ENCODE measurements around the gene HSP90AA1. TPM values are rescaled to one million over a fixed set of nuclear protein-coding genes. Genes with fewer than 3 reads are reported as not detected.
"Not testable (repeated sequence)": the region's sequence is repeated elsewhere in the genome, so short reads cannot be mapped to it uniquely, and the experiment has no call there.

Gene HSP90AA1
- total and polyA plus RNA-seq, 2 donors (not counting 1 experiment from before 2014, with no cell fraction given): 342 to 493 TPM

GRCh38 chr14:102117852-102118251 is 31.0 kb upstream of the HSP90AA1 start:
- DNase-seq (ENCODE audit: low read depth in 2 of 2): no peak
- Histone ChIP-seq H3K27ac (ENCODE audit: insufficient read depth, low read length) (no peak overlapping the region), H3K27me3 (ENCODE audit: control insufficient read depth, insufficient read depth, low read length) (no peaks in the 10 kb centered on the region), H3K9me3 (ENCODE audit: control insufficient read depth, insufficient read depth, low read depth, low read length) (no peaks in the 10 kb centered on the region), H2AFZ (ENCODE audit: low read length) (no peak overlapping the region), H3K79me2 (ENCODE audit: control insufficient read depth, insufficient read depth, low read length) (no peaks in the 10 kb centered on the region), H4K20me1 (ENCODE audit: control insufficient read depth, extremely low read depth, insufficient read depth, low read length) (no peaks in the 10 kb centered on the region), H3K36me3 (ENCODE audit: control insufficient read depth, insufficient read depth, low read length) (no peaks in the 10 kb centered on the region), H3K4me2 (ENCODE audit: extremely low read depth, insufficient read depth, low read length) (no peak overlapping the region), H3K4me3 (replicated peaks in 1 of 4; ENCODE audit: control extremely low read depth in 1 of 4, insufficient read depth in 1 of 4, low read depth in 3 of 4, low read length in 4 of 4) (no peak overlapping the region), H3K4me1 (ENCODE audit: control insufficient read depth, extremely low read depth, insufficient read depth, low read length) (no peaks in the 10 kb centered on the region), H3K9ac (ENCODE audit: insufficient read depth, low read length) (no peak overlapping the region)
- TF ChIP-seq CTCF (conservative IDR thresholded peaks at IDR 0.05 in 1 of 2, IDR thresholded peaks at IDR 0.05 in 1 of 2; ENCODE audit: low read depth in 1 of 2, low read length in 2 of 2) (no peak), EZH2 (IDR thresholded peaks at IDR 0.05; ENCODE audit: low read length, missing control alignments) (no peak)

GRCh38 chr14:102116361-102117180 is 29.7 kb upstream of the HSP90AA1 start:
- Histone ChIP-seq H3K9me3 (ENCODE audit: control insufficient read depth, insufficient read depth, low read depth, low read length) (no peaks in the 10 kb centered on the region), H2AFZ (ENCODE audit: low read length) (no peak overlapping the region), H3K9ac (ENCODE audit: insufficient read depth, low read length) (no peak overlapping the region), H3K36me3 (ENCODE audit: control insufficient read depth, insufficient read depth, low read length) (no peaks in the 10 kb centered on the region), H3K27ac (ENCODE audit: insufficient read depth, low read length) (no peak overlapping the region), H3K79me2 (ENCODE audit: control insufficient read depth, insufficient read depth, low read length) (no peaks in the 10 kb centered on the region), H3K27me3 (ENCODE audit: control insufficient read depth, insufficient read depth, low read length) (no peaks in the 10 kb centered on the region), H3K4me3 (replicated peaks in 1 of 4; ENCODE audit: control extremely low read depth in 1 of 4, insufficient read depth in 1 of 4, low read depth in 3 of 4, low read length in 4 of 4) (no peak overlapping the region), H3K4me2 (ENCODE audit: extremely low read depth, insufficient read depth, low read length) (no peak overlapping the region), H3K4me1 (ENCODE audit: control insufficient read depth, extremely low read depth, insufficient read depth, low read length) (no peaks in the 10 kb centered on the region), H4K20me1 (ENCODE audit: control insufficient read depth, extremely low read depth, insufficient read depth, low read length) (no peaks in the 10 kb centered on the region)
- no peak for DNase-seq (ENCODE audit: low read depth in 2 of 2)
- TF ChIP-seq EZH2 (IDR thresholded peaks at IDR 0.05; ENCODE audit: low read length, missing control alignments) (no peak), CTCF (conservative IDR thresholded peaks at IDR 0.05 in 1 of 2, IDR thresholded peaks at IDR 0.05 in 1 of 2; ENCODE audit: low read depth in 1 of 2, low read length in 2 of 2) (no peak)

- Histone ChIP-seq H4K20me1 (ENCODE audit: control insufficient read depth, extremely low read depth, insufficient read depth, low read length) (no peaks in the 10 kb centered on the region), H2AFZ (ENCODE audit: low read length) (no peak overlapping the region), H3K79me2 (ENCODE audit: control insufficient read depth, insufficient read depth, low read length) (no peaks in the 10 kb centered on the region), H3K9ac (ENCODE audit: insufficient read depth, low read length) (no peak overlapping the region), H3K36me3 (ENCODE audit: control insufficient read depth, insufficient read depth, low read length) (no peaks in the 10 kb centered on the region), H3K4me2 (ENCODE audit: extremely low read depth, insufficient read depth, low read length) (no peak overlapping the region), H3K27ac (ENCODE audit: insufficient read depth, low read length) (no peak overlapping the region), H3K4me1 (ENCODE audit: control insufficient read depth, extremely low read depth, insufficient read depth, low read length) (no peaks in the 10 kb centered on the region), H3K27me3 (ENCODE audit: control insufficient read depth, insufficient read depth, low read length) (no peaks in the 10 kb centered on the region), H3K9me3 (ENCODE audit: control insufficient read depth, insufficient read depth, low read depth, low read length) (no peaks in the 10 kb centered on the region), H3K4me3 (replicated peaks in 1 of 4; ENCODE audit: control extremely low read depth in 1 of 4, insufficient read depth in 1 of 4, low read depth in 3 of 4, low read length in 4 of 4) (no peak overlapping the region)
- no peak for TF ChIP-seq CTCF (conservative IDR thresholded peaks at IDR 0.05 in 1 of 2, IDR thresholded peaks at IDR 0.05 in 1 of 2; ENCODE audit: low read depth in 1 of 2, low read length in 2 of 2)
- TF ChIP-seq EZH2 (IDR thresholded peaks at IDR 0.05; ENCODE audit: low read length, missing control alignments): no peak
- no peak for DNase-seq (ENCODE audit: low read depth in 2 of 2)
Measured at GRCh38 chr14:102111101-102111500, 24.3 kb upstream of the HSP90AA1 start.

GRCh38 chr14:102109332-102109731 is 22.5 kb upstream of the HSP90AA1 start:
- not testable (repeated sequence) for H4K20me1 ChIP-seq (ENCODE audit: control insufficient read depth, extremely low read depth, insufficient read depth, low read length); H3K4me1 ChIP-seq (ENCODE audit: control insufficient read depth, extremely low read depth, insufficient read depth, low read length); H2AFZ ChIP-seq (ENCODE audit: low read length); H3K9ac ChIP-seq (ENCODE audit: insufficient read depth, low read length); H3K27me3 ChIP-seq (ENCODE audit: control insufficient read depth, insufficient read depth, low read length); H3K27ac ChIP-seq (ENCODE audit: insufficient read depth, low read length); DNase-seq (ENCODE audit: low read depth in 2 of 2); H3K4me3 ChIP-seq (replicated peaks in 1 of 4; ENCODE audit: control extremely low read depth in 1 of 4, insufficient read depth in 1 of 4, low read depth in 3 of 4, low read length in 4 of 4); H3K9me3 ChIP-seq (ENCODE audit: control insufficient read depth, insufficient read depth, low read depth, low read length); H3K79me2 ChIP-seq (ENCODE audit: control insufficient read depth, insufficient read depth, low read length); H3K36me3 ChIP-seq (ENCODE audit: control insufficient read depth, insufficient read depth, low read length); H3K4me2 ChIP-seq (ENCODE audit: extremely low read depth, insufficient read depth, low read length)
